K562 (cell line): Measurements from ENCODE around the gene IFNA2. TPM values are rescaled to one million over a fixed set of nuclear protein-coding genes. Genes with fewer than 3 reads are reported as not detected.

Experiments used
- ATAC-seq: fragments of 200-7000 bp; cut with Tn5 transposase; 3 replicates; pipeline ENCODE4 v1.9.1; 2020; ENCODE audit warnings: moderate library complexity
- BruUV-seq: library from RNA; stranded (reverse); fragments of 400-500 nt; replicated peaks from 2 replicates; lab custom pipeline; 2021; lab: Mats Ljungman, UMichigan
- CTCF ChIA-PET: fragments of 300-600 bp; formaldehyde crosslinking; extraction: SDS; loops from one replicate; lab custom pipeline; 2021; ENCODE audit warnings: low intra/inter-chr PET ratio; lab: Yijun Ruan, JAX
- POLR2A ChIA-PET: fragments of 300-600, 350-650 bp; sonication (Branson Sonifier 250); formaldehyde crosslinking; extraction: SDS; loops from one replicate; lab custom pipeline; 2021; ENCODE audit warnings: antibody characterized with exemption, inconsistent platforms; lab: Yijun Ruan, JAX
- DNase-seq, 4 experiments: peaks; one replicate each; pipeline versions ENCODE4 v3.0.0 to v3.0.0-alpha.2; 2011 to 2018; ENCODE audit warnings: low spot score in 3 of 4, mixed read lengths in 3 of 4; ENCODE audit errors: extremely low read depth in 1 of 4
- FAIRE-seq: peaks from 2 replicates; lab custom pipeline; 2011; peaks lifted over from hg19 to GRCh38; lab: Jason Lieb, UNC
- H2AFZ ChIP-seq: 2 replicates; pipeline ENCODE4 v1.6.0; 2011; ENCODE audit warnings: low read depth, low read length, control low read depth, inconsistent platforms
- H3K27ac ChIP-seq: fragments of 200-600 bp; 3 replicates; pipeline ENCODE4 v1.8.0; 2011; ENCODE audit warnings: low read depth, mild to moderate bottlenecking, control low read depth, inconsistent platforms, low read length, moderate library complexity, mixed read lengths; ENCODE audit errors: extremely low read depth
- H3K27me3 ChIP-seq, 2 experiments: fragments of 300-600 bp in 1 of 2; 2 replicates in 1 of 2; 3 replicates in 1 of 2; pipeline versions ENCODE4 v1.6.0 to v1.8.0; 2011; ENCODE audit warnings: inconsistent platforms in 2 of 2, low read length in 2 of 2, mild to moderate bottlenecking in 1 of 2, mixed read lengths in 1 of 2, moderate library complexity in 1 of 2; ENCODE audit not compliant: control insufficient read depth in 2 of 2, insufficient read depth in 2 of 2
- H3K36me3 ChIP-seq: fragments of 300-600 bp; 3 replicates; pipeline ENCODE4 v1.8.0; 2011; ENCODE audit warnings: mild to moderate bottlenecking, low read length, inconsistent platforms; ENCODE audit not compliant: control insufficient read depth, insufficient read depth
- H3K4me1 ChIP-seq, 2 experiments: fragments of 200-600 bp in 1 of 2; replicated peaks in 1 of 2; 2 replicates in 1 of 2; 3 replicates in 1 of 2; pipeline versions ENCODE4 v1.5.1 to v1.8.0; 2011; ENCODE audit warnings: inconsistent platforms in 2 of 2, low read length in 2 of 2, mild to moderate bottlenecking in 1 of 2, mixed read lengths in 1 of 2, moderate library complexity in 1 of 2; ENCODE audit not compliant: control insufficient read depth in 2 of 2, insufficient read depth in 2 of 2
- H3K4me2 ChIP-seq: 2 replicates; pipeline ENCODE4 v1.6.1; 2011; ENCODE audit warnings: low read length, control low read depth, inconsistent platforms, mixed read lengths; ENCODE audit not compliant: insufficient read depth
- H3K4me3 ChIP-seq: fragments of 200-600 bp; sonication (generic), shearing (Covaris generic); 2 replicates; pipeline ENCODE4 v1.5.1; 2016; ENCODE audit warnings: control low read depth, inconsistent platforms
- H3K79me2 ChIP-seq: fragments of 200-600 bp; 3 replicates; pipeline ENCODE4 v1.8.0; 2011; ENCODE audit warnings: low read length, inconsistent platforms; ENCODE audit not compliant: control insufficient read depth, insufficient read depth
- H3K9ac ChIP-seq, 2 experiments: 2 replicates each; pipeline versions ENCODE4 v1.6.0 to v1.6.1; 2011; ENCODE audit warnings: low read depth in 2 of 2, low read length in 2 of 2, control low read depth in 1 of 2, inconsistent platforms in 1 of 2, mild to moderate bottlenecking in 1 of 2, mixed read lengths in 1 of 2; ENCODE audit not compliant: insufficient read depth in 1 of 2
- H3K9me1 ChIP-seq: one replicate; pipeline ENCODE4 v1.6.0; 2011; ENCODE audit warnings: inconsistent platforms, mild to moderate bottlenecking, low read length, moderate library complexity; ENCODE audit not compliant: control insufficient read depth, insufficient read depth
- H3K9me3 ChIP-seq: replicated peaks from 2 replicates; pipeline ENCODE4 v1.5.1; 2011; ENCODE audit warnings: low read depth, low read length, inconsistent platforms; ENCODE audit not compliant: control insufficient read depth, insufficient read depth
- H4K20me1 ChIP-seq: replicated peaks from 2 replicates; pipeline ENCODE4 v1.6.1; 2011; ENCODE audit warnings: low read length, inconsistent platforms, mixed read lengths; ENCODE audit not compliant: control insufficient read depth, insufficient read depth
- AFF4 ChIP-seq: sonication (generic); formaldehyde crosslinking; IDR thresholded peaks from 2 replicates; pipeline ENCODE4 v1.8.0; 2023; ENCODE audit warnings: mild to moderate bottlenecking, missing genetic modification reagents
- FOXP4 ChIP-seq: sonication (generic); formaldehyde crosslinking; IDR thresholded peaks from 2 replicates; pipeline ENCODE4 v1.8.0; 2022; ENCODE audit warnings: mild to moderate bottlenecking, missing genetic modification reagents, borderline replicate concordance
- HINFP ChIP-seq: fragments of 450-650 bp; conservative IDR thresholded peaks from 2 replicates; pipeline ENCODE4 v1.6.1; 2016; ENCODE audit warnings: missing genetic modification characterization, low read depth, mild to moderate bottlenecking, control low read depth, missing compliant biosample characterization
- HNRNPUL1 ChIP-seq: fragments of 200-400 bp; formaldehyde crosslinking; IDR thresholded peaks from 2 replicates; pipeline ENCODE4 v1.6.1; 2017; ENCODE audit warnings: low read length
- KAT7 ChIP-seq: sonication (generic); formaldehyde crosslinking; IDR thresholded peaks from 2 replicates; pipeline ENCODE4 v1.8.0; 2022; ENCODE audit warnings: missing genetic modification reagents, mild to moderate bottlenecking, borderline replicate concordance
- SIRT6 ChIP-seq: IDR thresholded peaks from one replicate; pipeline ENCODE4 v1.6.1; 2012; ENCODE audit warnings: low read depth, mild to moderate bottlenecking, control low read depth, inconsistent platforms, low read length, moderate library complexity
- TOE1 ChIP-seq, 2 experiments: fragments of 450-650 bp in 1 of 2; sonication (generic) in 1 of 2; formaldehyde crosslinking in 1 of 2; IDR thresholded peaks; 2 replicates each; pipeline versions ENCODE4 v1.7.1 to v1.8.0; 2016 to 2022; ENCODE audit warnings: borderline replicate concordance in 2 of 2, mild to moderate bottlenecking in 2 of 2, antibody characterized with exemption in 1 of 2, inconsistent platforms in 1 of 2, low read depth in 1 of 2, missing genetic modification reagents in 1 of 2, moderate library complexity in 1 of 2
- ZBTB43 ChIP-seq: sonication (generic); formaldehyde crosslinking; IDR thresholded peaks from 2 replicates; pipeline ENCODE4 v1.8.0; 2023; ENCODE audit warnings: mild to moderate bottlenecking, missing genetic modification reagents
- ZEB2 ChIP-seq: fragments of 450-650 bp; IDR thresholded peaks from 2 replicates; pipeline ENCODE4 v1.6.1; 2016
- WGBS: fragments of 100-300 bp; shearing (Covaris generic); methylation state at CpG from one replicate; pipeline ENCODE4 v1.1.6; 2016; ENCODE audit warnings: low coverage, mixed read lengths; ENCODE audit not compliant: insufficient coverage; ENCODE audit errors: missing lambda C conversion rate; 5-methylcytosine and 5-hydroxymethylcytosine counted together
- in situ Hi-C: fragments of 300-500 bp; cut with MboI; formaldehyde crosslinking; loops from 4 replicates; pipeline ENCODE4 v1.15.0; 2018; ENCODE audit warnings: inconsistent platforms, mixed read lengths
- intact Hi-C: fragments of 100-400 bp; cut with micrococcal nuclease; formaldehyde crosslinking; loops from 2 replicates; pipeline ENCODE4 v1.14.2; 2022
- polyA plus RNA-seq, 8 experiments: library from polyadenylated mRNA; depleted of rRNA in 4 of 8; stranded (reverse) in 5 of 8; unstranded in 3 of 8; fragments of >200 nt; fragmentation: Nextera tagmentation in 2 of 8; fragmentation: Illumina TruSeq in 1 of 8; extraction: Ambion mirVana in 2 of 8; extraction: Trizol in 1 of 8; gene quantifications; 2 replicates each; pipeline versions ENCODE4 v1.2.1 to v1.2.3, GENCODE V29; 2011 to 2014; ENCODE audit warnings: inconsistent platforms in 1 of 8, missing spikeins in 1 of 8
- total RNA-seq, 7 experiments: library from RNA; depleted of rRNA in 6 of 7; stranded (reverse); fragments of >200 nt in 6 of 7; fragmentation: Illumina TruSeq in 2 of 7; extraction: Trizol in 2 of 7; gene quantifications; 2 replicates each; pipeline versions ENCODE4 v1.2.1 to v1.2.3, GENCODE V29; 2011 to 2021; ENCODE audit warnings: low replicate concordance in 1 of 7

IFNA2 gene
- total and polyA plus RNA-seq, 9 of the 15 experiments (the other 6 are each of a cell fraction or from before 2014, with no cell fraction given), result not detected

- TF ChIP-seq HINFP (tag) (no peak), ZBTB43 (CRISPR knock-in tag) (no peak)
Measured at GRCh38 chr9:21362287-21362686, 22.9 kb downstream of the IFNA2 start (continued).

GRCh38 chr9:21357479-21358460 lies 27.4 kb downstream of the IFNA2 start:
- CTCF ChIA-PET, result no interaction called here
- no peak for DNase-seq
- WGBS, result no CpG with 5 or more reads among the region's 7 CpGs
- H4K20me1 ChIP-seq, result no peaks in the 10 kb centered on the region
- FAIRE-seq, result no peak
- no peak overlapping the region for H3K4me3 ChIP-seq
- no peak overlapping the region for H2AFZ ChIP-seq
- no peak overlapping the region for H3K9ac ChIP-seq
- no peak for ATAC-seq
- intact Hi-C loops (no loop called here), in situ Hi-C loops (no loop called here)
- no TSS peak for BruUV-seq
- H3K4me2 ChIP-seq, result no peak overlapping the region
- no peaks in the 10 kb centered on the region for H3K9me1 ChIP-seq
- no peak overlapping the region for H3K27ac ChIP-seq
- H3K27me3 ChIP-seq, result no peaks in the 10 kb centered on the region
- no peaks in the 10 kb centered on the region for H3K9me3 ChIP-seq
- no peaks in the 10 kb centered on the region for H3K36me3 ChIP-seq
- H3K4me1 ChIP-seq, result no peaks in the 10 kb centered on the region
- POLR2A ChIA-PET, result no interaction called here
- H3K79me2 ChIP-seq, result no peaks in the 10 kb centered on the region
- no peak for TF ChIP-seq AFF4 (CRISPR knock-in tag)
- no peak for TF ChIP-seq HNRNPUL1
- no peak for TF ChIP-seq KAT7
- no peak for TF ChIP-seq SIRT6
- no peak for TF ChIP-seq FOXP4 (CRISPR knock-in tag)
- no peak for TF ChIP-seq ZEB2
- no peak for TF ChIP-seq TOE1 (IDR thresholded peaks at IDR 0.05; ENCODE audit: borderline replicate concordance)
- no peak for TF ChIP-seq TOE1 (CRISPR knock-in tag; IDR thresholded peaks at IDR 0.05; ENCODE audit: borderline replicate concordance, low read depth)
